ENCODE measurements around the gene STN1.

Gene STN1

GRCh38 chr10:103840740-103841070 is 77.3 kb downstream of the STN1 start:
- no peak for DNase-seq

DNA sequence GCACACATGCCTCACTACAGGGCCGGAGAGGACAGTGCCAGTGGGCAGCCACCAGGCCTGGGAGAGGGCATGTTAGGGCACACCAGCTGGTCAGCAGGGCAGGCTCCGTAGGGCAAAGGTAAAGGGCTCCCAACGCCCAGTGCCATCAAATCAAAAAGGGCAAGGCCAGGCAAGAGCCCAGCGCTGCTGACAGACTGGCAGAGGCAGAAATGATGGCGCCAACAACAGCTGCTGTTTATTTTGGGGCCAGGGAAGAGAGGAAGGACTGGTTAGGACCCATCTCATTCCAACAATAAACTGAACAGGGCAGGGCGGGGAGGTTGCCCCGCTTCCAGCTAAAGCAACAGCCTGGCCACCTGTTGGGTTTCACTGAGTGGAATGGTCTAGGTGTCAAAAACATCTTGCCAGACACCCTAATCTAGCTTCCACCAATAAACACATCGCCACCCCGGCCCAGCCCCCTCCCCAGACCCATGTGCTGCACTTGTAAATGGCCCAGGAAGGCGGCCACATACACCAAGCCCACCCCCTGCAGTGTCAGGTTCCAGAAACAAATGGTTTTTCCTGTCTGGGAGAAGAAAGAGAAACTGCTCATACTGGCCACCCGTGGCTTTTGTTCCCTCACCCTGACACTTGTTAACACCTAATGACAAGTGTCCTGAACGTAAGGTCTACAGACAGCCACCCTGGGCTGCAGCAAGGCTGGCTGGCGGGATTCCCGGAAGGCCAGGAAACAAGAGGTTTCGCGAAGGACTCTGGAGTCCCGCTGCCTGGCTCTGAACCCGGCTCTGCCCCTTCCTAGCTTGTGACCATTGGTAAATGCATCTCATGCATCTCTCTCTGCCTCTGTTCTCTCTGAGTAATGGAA is 77.9 kb downstream of the STN1 start:
- DNase-seq: peak; percentile 83

DNA sequence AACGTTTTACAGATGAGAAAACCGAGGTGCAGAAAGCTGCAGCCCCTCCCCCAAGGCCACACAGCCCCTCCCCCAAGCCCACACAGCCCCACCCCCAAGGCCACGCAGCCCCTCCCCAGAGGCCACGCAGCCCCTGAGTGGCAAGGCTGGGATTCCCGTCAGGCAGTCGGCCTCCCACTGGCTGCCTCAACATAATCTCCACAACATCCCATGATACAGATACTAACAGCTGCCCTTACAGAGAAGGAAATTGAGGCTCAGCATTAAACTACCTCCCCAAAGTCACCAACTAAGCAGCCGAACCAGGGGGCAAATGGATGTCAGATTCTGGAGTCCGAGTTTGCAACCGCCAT is 78.5 kb downstream of the STN1 start:
- no peak for DNase-seq

- no peak for DNase-seq
These were observed 79.0 kb downstream of the STN1 start for GRCh38 chr10:103838862-103839518.

GRCh38 chr10:103838070-103838395 is 80.0 kb downstream of the STN1 start:
- DNase-seq: no peak

GRCh38 chr10:103837370-103838069 is 80.5 kb downstream of the STN1 start:
- no peak for DNase-seq

GRCh38 chr10:103836861-103837260 is 81.1 kb downstream of the STN1 start:
- no peak for DNase-seq

DNA sequence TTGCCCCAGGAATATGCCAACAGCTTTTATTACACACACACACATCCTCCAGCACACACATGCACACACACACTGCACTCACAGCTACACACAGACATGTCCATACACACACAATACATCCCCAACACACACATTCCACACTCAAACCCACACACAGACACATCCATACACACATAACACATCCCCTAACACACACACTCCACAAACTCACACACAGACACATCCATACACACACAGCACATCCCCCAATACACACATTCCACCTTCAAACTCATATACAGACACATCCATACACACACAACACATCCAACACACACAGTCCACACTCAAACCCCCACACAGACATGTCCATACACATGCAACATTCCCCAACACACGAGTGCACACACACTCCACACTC is 81.7 kb downstream of the STN1 start:
- no peak for DNase-seq

GRCh38 chr10:103835096-103836050 is 82.6 kb downstream of the STN1 start:
- DNase-seq: no peak

DNA sequence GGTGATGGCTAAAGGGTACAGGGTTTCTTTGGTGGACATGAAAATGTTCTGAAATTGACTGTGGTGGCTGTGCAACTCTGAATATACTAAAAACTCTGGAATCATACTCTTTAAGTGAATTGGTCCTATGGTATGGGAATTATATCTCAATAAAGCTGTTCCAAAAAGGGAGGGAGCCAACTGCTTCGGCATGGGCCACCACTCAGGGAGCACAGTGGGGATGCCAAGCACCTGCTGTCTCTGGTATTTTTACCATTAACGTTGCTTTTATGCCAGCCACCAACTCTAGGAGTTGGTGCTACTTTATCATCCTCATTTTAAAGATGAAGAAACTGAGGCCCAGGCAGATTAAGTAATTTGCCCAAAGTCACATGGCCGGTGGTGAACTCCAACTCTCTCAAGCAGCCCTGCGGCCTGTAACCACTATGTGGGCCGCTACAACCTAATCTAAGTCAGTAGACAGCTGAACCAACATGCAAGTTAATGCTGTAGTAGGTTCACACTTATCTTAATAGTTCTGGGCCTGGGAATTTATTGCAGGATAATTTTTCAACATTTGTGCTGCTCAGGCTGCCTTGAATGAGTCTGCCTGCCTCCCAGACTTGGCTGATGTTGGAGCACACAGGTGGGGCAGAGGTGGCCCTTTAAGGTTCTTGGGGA is 83.4 kb downstream of the STN1 start:
- no peak for DNase-seq

DNA sequence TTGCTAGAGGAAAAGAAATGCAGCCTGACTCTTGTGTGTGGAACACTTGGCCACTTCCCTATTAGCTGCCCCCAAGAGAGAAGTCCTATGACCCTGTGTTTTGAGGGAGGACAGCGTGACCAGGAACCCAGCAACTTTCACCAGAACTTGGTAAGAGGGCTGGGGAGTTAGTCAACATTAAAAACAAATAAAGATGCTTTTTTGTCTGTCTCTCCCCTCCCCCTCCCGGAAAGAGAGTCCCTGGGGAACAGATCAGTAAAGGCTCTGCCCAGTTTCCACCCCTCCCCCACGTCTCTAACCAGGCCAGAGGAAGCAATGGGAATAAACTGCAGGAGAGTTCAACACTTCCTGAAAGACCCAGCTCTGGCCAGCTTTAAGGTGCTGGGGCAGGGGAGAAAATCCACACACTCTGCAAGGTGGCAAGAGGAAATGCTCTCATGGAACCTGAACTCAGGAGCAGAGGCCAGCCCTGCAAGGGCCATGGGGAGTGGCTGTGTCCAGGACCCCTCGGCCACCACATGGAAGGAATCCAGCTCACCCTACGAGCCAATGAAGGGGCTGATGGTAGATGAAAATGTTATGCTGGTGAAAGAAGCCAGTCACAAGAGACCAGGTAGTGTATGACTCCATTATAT is 84.1 kb downstream of the STN1 start:
- peak; percentile 79 for DNase-seq

DNA sequence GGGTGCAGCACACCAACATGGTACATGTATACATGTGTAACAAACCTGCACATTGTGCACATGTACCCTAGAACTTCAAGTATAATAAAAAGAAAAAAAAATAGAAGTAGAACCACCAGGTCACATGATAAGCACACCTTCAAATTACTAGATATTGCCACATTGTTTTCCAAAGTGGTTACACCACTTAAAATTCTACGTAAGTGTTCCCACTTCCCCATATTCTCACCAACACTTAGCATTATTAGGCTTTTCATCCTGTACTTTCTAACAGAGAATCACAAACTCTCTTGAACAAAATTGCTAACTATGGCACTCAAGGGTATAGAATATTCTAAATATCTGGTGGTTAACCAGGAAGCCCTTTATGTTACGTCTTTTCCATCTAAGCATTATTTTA is 85.2 kb downstream of the STN1 start:
- no peak for DNase-seq

Measured in NCI-H69 (cell line).